HG02678 (cell line): ENCODE results near the gene PCLAF.
"Not testable (repeated sequence)": the region's sequence is repeated elsewhere in the genome, so short reads cannot be mapped to it uniquely, and the experiment has no call there.

Experiments used
- ATAC-seq: cut with Tn5 transposase; IDR thresholded peaks from one replicate; pipeline ENCODE4 v1.9.1; 2021; ENCODE audit warnings: mild to moderate bottlenecking, moderate library complexity; ENCODE audit not compliant: unreplicated experiment

Gene PCLAF

DNA sequence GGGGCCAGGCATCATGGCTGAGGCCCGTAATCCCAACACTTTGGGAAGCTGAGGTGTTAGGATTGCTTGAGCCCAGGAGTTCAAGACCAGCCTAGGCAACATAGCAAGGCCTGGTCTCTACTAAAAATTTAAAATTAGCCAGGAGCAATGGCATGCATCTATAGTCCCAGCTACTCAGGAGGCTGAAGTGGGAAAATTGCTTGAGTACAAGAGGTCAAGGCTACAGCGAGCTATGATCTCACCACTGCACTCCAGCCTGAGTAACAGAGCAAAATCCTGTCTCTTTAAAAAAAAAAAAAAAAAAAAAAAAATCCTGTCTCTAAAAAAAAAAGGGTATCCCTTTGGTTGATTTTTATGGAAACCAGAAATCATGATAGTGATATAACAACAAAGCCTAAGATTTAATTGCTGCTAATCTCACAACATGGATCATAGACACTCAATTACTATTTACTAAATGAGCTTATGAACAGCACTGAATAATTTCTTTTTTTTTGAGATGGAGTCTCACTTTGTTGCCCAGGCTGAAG is 12.1 kb downstream of the PCLAF start:
- no peak for ATAC-seq

- no peak for ATAC-seq
These were observed 20.0 kb downstream of the PCLAF start for GRCh38 chr15:64361259-64361658.

DNA sequence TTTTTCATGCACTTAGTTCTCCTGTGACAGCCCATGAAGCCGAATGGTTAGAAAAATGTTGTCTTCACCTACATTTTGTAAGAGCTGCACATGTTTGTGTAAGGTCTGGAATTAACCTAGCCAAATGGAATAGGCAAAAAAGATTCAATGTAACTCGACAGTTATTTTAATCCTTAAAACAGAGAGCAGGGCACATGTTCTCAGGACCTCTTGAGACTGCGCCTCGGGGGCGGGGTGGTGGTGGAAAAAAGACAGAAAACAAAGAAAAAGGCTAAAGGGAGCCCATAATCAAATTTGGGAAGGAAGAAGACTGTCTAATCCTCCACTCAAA is 24.6 kb downstream of the PCLAF start:
- no peak for ATAC-seq

- ATAC-seq: peak; percentile 97
These were observed 25.1 kb downstream of the PCLAF start, which contains the start of gene CSNK1G1 for GRCh38 chr15:64355944-64356709. TSS of gene CSNK1G1 (minus strand) at chr15:64356173. CDS start at chr15:64300499, 55,674 bp downstream.

DNA sequence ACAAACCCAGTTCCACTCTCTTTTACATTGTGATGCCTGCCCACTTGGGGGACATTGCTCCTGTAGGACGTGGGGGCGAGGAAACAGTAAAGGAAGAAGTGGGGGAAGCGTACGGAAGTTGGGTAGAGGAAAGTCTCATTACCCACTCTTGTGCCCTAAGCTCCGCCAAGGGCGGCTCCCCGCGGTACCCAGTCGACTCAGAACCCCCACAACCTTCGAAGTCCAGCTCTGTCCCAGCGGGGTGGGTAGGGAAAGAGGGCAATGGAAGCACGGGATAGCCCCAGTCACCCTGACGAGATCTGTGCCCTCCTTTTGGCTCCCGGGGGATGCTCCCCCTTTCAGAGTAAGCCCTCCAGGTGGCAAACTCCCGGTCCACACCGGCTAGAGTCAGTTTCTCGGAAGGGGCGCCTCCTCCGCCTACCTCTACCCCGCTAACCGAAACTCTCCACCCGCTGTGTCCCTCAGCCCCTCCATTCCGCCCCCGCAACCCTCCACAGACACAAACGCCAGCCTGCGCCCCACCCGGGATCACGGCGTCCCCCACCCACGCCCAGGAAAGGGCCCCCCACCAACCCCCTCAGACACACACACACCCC is 25.8 kb downstream of the PCLAF start:
- ATAC-seq: peak; percentile 9

DNA sequence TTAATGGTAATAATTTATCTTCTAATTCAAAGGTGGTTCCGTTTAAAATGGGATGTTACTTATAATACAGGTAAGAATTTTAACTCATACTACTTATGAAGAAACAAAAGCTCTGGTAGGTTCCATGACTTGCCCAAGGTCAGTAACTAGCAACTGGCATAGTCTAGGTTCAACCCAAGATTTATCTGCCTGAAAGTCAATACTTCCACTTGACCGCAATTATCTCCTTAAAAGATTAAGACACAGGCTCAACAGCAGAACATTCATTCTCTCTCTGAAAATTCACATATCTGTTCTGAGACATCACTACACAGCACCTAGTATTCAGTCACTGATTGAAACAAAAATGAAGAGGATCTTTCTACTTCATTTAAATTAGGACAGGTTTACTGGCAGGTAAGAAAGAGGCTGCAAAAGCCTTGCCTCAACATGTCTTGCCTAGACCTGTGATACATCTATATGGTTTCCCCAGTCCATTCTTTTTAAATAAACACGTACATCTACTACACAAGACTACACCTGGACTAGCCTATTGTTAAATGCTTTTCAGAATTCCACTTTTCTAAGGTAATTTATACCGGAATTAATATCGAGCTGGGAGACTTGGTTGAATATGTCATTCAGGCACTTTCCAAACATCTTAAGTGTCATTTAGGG is 26.4 kb downstream of the PCLAF start:
- no peak for ATAC-seq

DNA sequence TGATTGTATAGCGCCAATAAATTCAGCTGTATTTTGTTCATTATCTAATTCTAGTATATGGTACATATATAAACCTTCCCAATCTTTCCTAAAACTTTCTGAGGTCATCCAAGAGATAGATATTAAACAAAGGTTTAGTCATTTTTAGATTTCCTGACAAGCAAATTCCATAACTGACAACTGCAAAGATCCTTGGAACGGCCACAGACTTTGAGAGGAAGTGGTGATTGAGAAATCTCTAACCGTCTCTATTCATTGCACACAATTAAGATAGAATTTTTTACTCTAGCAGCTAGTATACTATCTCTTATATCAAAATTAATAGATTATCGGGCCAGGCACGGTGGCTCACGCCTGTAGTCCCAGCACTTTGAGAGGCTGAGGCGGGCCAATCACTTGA is 30.0 kb downstream of the PCLAF start:
- no peak for ATAC-seq

- ATAC-seq: no peak
These were observed 31.9 kb downstream of the PCLAF start for GRCh38 chr15:64349375-64349774.

- ATAC-seq: no peak
These were observed 32.8 kb downstream of the PCLAF start for GRCh38 chr15:64348455-64348854.

DNA sequence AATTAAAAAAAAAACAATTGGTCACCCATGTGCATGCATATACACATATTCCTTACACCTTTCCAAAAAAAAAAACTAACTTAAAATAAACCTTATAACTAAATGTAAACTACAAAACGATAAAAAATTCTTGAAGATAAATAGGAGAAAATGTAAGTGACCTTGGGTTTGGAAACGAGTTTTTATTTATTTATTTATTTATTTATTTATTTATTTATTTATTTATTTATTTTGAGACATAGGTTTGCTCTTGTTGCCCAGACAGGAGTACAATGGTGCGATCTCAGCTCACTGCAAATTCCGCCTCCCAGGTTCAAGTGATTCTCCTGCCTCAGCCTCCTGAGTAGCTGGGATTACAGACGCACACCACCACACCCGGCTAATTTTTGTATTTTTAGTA is 35.0 kb downstream of the PCLAF start:
- ATAC-seq: not testable (repeated sequence)

GRCh38 chr15:64344651-64345294 is 36.5 kb downstream of the PCLAF start:
- no peak for ATAC-seq

DNA sequence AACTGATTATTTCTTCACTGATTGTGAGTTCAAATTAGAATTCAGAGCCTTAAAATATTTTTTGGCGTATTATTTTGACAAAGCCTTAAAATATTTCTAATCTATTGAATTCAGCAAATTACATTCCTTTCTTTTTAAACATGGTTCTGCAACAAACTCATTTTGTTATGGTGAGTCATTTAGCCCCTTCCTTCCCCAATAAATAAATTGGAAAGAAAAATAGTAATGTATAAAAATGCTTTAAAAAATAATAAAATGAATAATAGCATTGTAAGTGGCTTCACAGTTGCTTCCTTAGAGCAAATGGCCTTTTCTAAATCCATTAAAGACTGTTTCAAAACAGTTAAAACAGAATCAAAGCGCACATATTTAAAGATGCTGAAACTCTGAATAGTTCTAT is 37.4 kb downstream of the PCLAF start:
- no peak for ATAC-seq

- ATAC-seq: no peak
These were observed 38.0 kb downstream of the PCLAF start for GRCh38 chr15:64343222-64343621.

DNA sequence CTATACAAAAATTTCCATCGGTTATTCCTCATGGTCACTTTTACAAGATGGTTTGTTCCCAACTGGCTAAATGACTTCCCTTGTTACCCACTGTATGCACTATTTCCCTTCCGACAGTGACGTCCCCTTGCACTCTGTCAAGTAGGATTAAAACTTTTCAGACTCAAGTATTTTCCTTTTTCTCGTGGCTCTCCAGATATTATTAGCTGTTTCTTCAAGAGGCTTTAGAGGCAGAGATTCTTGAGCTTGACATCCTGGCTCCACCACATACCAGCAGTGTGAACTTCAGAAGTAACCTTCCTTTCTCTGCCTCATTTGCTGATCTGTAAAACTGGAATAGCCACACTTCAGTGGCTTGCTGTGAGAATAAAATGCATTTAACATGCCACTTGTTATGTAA is 39.3 kb downstream of the PCLAF start:
- ATAC-seq: no peak

GRCh38 chr15:64340355-64340754 is 40.9 kb downstream of the PCLAF start:
- no peak for ATAC-seq

DNA sequence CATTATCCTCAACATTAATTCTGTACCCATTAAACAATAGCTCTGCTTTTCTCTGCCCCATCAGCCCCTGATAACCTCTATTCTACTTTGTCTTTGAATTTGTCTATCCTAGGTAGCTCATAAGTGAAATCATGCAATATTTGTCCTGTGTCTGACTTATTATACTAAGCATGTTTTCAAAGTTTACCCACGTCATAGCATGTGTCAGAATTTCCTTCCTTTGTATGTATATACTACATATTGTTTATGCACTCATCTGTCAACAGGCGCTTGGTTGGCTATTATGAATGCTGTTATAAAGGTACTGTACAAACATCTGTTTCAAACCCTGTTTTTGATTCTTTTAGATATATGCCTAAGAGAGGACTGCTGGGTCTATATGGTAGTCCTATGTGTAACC is 43.5 kb downstream of the PCLAF start:
- no peak for ATAC-seq

GRCh38 chr15:64333986-64334929 is 47.0 kb downstream of the PCLAF start:
- no peak for ATAC-seq

DNA sequence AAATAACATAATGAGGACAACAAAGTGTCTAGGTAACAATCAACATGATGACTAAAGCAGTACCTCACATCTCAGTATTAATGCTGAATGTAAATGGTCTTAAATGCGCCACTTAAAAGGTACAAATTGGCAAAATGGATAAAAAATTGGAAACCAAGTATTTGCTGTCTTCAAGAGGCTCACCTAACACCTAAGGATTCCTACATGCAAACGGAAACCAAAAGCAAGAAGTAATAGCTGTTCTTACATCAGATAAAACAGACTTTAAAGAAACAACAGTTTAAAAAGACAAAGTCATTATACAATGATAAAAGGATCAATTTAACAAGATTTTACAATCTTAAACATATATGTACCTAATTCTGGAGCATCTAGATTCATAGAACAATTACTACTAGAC is 47.7 kb downstream of the PCLAF start:
- ATAC-seq: no peak

DNA sequence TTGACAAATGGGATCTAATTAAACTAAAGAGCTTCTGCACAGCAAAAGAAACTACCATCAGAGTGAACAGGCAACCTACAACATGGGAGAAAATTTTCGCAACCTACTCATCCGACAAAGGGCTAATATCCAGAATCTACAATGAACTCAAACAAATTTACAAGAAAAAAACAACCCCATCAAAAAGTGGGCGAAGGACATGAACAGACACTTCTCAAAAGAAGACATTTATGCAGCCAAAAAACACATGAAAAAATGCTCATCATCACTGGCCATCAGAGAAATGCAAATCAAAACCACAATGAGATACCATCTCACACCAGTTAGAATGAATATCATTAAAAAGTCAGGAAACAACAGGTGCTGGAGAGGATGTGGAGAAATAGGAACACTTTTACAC is 49.6 kb downstream of the PCLAF start:
- not testable (repeated sequence) for ATAC-seq

DNA sequence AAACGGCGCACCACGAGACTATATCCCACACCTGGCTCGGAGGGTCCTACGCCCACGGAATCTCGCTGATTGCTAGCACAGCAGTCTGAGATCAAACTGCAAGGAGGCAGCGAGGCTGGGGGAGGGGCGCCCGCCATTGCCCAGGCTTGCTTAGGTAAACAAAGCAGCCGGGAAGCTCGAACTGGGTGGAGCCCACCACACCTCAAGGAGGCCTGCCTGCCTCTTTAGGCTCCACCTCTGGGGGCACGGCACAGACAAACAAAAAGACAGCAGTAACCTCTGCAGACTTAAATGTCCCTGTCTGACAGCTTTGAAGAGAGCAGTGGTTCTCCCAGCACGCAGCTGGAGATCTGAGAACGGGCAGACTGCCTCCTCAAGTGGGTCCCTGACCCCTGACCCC is 54.3 kb downstream of the PCLAF start:
- ATAC-seq: not testable (repeated sequence)
